ENCODE data around the gene ENOX1.
"Not testable (repeated sequence)": the region's sequence is repeated elsewhere in the genome, so short reads cannot be mapped to it uniquely, and the experiment has no call there.

Gene ENOX1

DNA sequence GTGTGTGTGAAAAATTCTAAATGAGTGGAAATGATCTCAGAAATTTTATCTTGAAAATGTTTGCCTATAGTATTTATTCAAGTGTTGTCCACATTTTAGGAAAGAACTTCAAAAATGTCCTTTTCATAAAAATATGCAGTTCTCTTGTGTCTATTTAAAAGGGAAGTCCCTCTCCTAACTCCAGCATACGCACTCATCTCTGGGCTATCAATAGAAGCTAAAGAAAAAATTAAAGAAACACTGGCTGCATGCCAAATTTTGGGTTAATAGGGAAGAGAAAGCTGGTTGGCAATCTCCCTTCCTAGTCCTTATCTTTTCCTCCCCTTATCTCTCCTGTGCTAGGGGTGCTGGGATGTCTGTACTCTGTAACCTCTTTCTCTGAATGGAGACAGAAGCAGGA lies 313.3 kb downstream of the ENOX1 start:
- no peak for DNase-seq

DNA sequence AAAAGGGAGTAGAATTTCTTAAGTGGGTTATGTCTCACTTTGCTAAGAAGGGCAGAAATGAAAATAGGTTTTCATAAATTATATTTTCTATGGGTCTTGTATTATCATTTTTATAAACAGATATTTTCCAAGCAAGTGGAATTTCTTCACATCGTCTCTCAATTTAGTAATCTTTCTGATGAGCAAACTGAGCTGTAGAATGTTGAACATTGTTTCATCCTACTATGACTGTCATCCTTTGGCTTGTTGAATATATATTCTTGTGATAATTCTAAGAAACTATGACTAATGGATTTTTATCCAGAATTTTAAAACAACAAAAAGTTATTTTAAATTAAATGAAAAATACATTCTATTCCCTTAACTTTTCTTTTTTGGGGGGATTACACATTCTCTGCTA lies 313.8 kb downstream of the ENOX1 start:
- DNase-seq, result no peak

DNA sequence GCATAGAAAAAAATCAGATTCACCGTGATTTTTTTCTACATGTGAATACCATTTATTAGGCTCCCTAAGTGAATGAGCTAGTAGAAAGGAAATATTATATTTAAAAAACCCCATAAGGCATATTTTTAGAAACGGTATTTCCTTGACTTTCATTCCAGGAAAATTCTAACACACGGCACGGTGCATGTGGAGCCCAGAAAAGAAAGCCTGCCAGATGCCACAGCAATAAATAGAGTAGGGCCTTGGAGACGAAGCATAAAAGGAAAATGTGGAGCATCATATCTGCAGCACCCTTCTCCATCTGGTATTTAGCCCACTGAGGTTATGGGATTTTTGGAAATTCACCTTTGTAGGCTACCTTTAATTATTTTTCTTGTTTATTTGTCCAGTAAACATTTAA lies 314.4 kb downstream of the ENOX1 start:
- no peak for DNase-seq

DNA sequence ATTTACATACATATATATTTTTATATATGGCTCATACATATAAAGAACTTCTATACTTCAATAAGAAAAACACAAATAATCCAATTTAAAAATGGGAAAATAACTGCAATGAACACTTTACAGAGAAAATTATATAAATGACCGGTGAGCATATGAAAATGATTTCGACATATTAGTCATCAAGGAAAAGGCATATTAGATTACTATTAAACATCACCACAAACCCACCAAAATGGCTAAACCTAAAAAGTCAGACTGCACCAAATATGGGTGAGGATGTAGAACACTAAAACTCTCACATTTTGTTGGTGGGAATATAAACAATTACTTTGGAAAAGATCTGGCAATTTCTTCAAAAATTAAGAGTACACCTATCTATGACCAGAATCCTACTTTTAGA lies 316.2 kb downstream of the ENOX1 start:
- no peak for DNase-seq

DNA sequence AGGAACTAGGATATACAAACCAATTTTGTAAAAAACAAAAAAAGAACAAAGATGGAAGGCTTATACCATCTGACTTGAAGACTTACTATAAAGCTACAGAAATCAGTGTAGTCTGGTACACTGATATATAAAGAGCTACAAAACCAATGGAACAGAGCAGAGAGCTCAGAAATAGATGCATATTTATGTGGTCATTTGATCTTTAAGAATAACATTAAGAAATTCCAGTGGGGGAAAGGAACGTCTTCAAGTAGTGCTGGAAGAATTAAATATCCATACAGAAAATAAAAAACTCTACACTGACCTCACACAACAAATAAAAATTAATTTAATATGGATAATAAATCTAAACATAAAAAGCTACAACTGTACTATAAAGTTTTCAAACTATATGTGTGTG lies 317.0 kb downstream of the ENOX1 start:
- no peak for DNase-seq

DNA sequence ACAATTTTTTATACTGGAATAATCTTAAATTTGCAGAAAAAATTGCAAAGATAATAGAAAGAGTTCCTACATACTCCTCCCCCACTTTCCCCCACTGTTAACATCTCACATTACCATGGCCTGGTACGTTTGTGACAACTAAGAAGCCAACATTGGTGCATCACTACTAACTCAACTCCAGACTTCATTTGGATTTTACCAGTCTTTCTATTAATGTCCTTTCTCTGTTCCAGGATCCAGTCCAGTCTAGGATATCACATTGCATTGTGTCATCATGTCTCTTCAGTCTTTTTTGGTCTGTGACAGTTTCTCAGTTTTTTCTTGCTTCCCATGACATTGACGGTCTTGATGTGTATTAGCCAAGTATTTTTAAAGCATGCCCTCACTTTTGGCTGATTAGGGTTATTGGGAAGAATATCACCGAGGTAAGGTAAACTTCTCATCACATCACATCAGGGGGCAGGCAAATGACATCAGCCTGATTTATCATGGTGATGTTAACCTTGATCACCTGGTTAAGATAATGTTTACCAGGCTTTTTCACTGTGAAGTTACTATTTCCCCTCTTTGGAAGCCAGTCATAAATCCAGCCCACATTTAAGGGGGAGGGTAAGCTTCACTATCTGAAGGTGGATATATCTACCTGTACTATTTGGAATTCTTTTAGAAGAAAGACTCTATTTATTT lies 322.1 kb downstream of the ENOX1 start:
- DNase-seq, result no peak

DNA sequence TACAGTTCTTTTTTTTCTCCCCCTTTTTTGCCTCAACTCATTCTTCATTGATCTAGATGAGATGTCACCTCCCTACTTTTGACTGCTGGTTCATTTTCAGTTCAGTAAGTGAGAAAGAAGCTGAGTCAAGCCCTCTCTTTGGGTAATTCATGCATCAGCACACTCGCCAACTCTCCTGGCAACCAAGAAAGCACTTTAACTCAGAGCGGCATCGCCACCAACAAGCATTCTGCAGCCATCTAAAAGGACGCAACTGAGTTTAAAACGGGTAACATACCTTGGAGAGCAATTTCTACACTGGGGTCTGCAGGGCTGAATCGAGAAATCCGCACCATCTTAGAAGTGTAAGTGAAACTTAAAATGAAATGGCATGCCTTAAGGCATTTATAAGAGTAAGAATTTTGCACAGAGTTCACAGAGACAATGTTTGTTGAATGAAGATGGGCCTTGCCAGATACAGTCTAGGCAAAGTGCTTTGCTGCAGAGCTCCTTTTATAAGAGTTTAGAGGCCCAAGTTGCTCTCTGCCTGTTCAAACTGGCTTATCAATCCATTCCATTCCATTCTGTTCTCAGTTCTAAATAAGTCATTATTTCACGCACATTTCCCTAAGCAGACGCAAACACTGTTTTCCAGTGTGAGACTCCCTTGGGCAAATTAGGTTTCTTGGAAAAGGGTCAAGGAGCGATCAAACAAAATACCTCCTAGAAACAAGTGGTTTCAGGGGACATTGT lies 338.0 kb downstream of the ENOX1 start:
- no peak for DNase-seq

DNA sequence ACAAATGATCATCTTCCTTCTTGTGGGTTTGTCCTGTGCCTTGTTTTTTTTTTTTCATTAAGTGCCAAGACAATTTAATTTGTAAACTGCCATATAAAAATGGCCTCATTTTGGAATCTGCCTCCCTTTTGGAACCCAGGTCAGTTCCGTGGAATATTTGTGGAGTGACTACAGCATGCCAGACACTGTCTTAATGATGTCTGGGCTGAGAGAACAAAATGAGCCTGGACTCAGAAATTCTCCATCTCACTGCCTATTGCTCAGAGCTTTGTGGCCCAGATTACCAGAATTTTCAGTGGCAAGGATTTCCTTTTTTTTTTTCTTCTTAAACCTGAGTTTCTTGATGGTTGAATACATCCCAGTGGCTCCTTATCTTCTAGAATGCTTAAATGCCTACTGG lies 340.6 kb downstream of the ENOX1 start:
- DNase-seq, result no peak

DNA sequence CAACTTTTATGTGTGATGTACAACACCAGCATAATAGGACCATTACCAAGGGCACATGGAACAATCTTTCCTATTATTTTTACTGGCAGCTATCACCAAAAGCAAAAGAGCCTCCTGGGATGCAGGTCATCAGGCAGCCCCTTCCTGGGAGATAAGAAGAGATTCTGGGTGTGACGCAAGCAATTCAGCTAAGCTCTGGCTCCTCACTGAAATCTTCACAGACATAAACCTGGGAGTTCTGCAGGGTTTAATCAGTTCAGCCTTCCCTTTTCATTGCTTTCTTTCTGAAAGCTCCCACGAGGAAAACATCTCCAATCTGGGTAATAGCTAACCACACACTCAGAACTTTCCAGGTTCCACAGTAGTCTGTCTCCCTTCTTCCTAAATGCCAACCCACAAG lies 341.1 kb downstream of the ENOX1 start:
- DNase-seq, result no peak

DNA sequence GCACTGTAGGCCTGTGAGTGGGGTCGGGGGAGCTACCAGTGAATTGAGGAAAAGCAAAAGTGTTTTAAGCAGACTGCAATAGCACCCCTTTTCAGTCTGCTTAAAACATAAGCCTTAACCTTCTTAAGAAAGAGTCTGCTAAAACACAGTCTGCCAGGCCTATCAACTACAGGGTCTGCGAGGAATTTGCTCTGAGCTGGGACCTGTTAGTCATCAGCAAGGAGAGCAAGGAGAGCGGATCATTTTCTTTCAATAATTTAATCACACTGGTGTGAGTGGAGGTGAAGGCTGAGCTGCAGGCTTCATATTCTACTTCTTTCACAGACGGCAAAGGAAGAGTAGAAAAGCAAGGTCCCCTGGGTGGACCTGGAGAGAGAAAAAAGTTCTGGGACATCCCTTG lies 342.7 kb downstream of the ENOX1 start:
- DNase-seq, result no peak

DNA sequence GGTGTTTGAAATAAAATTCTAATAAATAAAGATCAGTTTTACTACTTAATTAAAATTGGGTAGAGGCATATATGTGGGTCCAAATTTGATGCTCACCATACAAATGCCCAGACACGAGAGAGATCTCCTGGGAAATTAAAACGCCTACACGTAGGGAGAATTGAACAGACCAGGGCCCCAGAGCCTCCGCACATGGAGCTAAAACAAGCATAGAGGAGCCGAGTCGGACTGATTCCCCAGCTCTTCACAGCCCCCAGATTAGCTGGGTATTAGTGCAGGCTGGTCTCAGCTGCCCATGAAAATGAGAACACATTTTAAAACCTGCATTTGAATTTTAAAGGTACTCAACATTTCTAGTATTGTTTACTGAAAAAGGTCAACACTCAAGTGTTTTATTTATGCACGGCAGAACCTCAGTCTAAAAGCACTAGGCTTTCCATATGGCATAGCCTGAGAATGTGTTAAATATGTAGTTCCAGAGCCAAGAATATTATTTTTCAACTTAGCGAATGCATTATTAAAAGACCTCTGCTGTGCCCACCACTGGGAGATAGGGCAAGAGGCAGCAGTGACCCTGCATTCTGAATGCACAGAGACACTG lies 344.8 kb downstream of the ENOX1 start:
- no peak for DNase-seq

DNA sequence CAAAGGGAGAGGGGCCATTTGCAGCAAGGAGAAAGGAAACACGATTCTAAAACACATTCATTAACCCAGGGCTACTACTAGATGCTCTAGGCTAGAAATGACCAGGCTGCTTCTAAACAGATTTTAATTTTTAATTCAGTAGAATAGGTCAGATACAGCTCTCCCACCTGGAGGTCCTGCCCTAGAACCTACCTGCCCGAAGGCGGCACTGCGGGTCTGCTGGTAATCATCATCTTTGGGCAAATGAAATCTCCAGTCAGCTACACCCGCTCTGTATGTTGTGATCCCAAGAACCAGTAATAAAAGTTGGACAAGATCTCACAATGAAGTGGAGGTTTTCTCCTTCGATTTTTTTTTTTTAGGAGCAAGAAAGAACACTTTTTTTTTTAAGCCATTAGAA lies 345.3 kb downstream of the ENOX1 start:
- no peak for DNase-seq

DNA sequence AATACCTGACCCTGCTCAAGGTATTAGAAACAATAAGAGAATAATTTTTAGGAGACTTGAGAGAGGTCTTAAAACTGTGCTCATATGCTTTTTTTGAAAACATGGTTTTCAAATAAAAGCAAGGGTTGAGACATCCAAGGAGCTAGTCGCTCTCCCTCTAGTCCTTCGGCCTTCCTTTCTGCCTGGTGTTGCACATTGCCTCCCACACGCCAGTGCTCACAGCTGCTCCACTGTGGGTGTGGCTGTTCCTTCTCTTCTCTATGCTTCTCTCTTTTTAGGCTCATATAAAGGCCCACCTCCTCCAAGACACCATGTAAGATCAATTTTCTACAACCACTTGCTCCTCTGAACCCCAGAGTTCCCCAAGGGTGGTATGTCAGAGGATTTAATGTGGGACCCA lies 352.6 kb downstream of the ENOX1 start:
- no peak for DNase-seq

DNA sequence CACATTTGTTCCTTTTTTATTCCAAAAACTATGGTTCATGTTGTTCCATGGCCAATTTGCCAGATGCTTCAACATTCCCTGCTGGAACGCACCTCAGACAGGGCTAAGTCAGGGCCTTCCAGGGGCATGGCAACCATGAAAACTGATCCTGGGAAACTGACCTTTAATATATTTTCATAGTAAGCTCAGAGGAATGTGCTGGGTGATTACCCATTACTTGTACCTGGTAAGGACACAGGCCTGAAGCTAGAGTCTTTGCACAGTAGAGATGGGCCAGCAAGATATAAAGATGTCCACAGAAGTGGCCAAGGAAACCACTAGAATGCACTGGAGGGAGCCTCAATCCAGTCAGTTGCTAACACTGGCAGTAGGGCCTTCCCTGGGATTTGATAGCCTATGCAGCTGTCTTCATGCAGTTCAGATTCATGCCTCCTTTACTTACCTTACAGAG lies 353.1 kb downstream of the ENOX1 start:
- no peak for DNase-seq

DNA sequence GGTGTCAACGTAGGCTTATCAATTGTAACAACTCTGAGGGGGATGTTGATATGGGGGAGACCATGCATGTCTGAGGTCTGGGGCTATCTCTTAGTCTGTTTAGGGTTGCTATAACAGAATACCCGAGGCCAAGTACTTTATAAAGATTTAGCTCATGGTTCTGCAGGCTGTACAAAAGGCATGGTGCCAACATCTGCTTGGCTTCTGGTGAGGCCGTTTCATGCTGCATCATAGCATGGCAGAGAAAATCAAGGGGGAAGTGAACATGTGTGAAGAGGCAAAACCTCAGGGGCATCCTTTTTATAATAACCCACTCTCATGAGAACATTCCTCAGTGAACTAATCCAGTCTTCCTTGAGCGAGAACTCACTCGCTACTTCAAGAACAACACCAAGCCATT lies 353.8 kb downstream of the ENOX1 start:
- no peak for DNase-seq

DNA sequence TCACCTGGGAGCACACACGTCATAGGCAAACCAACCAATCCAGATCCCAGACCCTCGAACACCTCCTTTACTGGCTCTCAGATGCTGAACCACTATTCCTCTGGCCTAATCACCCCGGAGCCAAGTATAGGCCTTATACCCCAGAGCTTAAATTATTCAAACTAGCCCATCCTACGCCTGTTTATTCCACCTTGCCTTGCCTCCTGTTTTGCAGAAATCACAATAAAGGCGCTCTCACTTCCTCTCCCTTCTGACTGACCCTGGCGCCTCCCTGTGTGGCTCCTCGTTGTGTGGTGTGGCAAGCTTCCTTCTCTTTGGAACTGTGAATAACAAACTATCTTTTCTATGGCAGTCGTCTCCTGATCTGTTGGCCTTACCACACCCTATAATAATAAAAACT lies 354.9 kb downstream of the ENOX1 start:
- no peak for DNase-seq

DNA sequence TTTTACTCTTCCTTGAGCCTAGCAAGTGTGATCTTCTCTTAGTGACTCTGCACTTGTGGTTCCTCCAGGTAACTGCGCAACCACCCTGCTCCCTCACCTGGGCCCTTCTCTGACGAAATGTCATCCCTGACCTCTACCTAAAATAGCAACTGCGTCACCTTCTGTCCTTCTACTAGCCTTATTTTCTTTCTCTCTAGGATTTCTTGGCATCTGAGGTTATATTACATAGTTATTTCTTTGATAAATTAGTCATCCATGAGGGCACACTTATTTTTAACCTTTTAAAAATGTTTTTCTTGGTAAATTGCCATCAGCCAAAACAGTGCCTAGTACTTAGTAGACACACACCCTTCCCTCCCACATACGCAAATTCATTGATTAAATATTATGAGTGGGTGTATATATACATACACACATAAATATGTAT lies 355.5 kb downstream of the ENOX1 start:
- DNase-seq, result no peak

DNA sequence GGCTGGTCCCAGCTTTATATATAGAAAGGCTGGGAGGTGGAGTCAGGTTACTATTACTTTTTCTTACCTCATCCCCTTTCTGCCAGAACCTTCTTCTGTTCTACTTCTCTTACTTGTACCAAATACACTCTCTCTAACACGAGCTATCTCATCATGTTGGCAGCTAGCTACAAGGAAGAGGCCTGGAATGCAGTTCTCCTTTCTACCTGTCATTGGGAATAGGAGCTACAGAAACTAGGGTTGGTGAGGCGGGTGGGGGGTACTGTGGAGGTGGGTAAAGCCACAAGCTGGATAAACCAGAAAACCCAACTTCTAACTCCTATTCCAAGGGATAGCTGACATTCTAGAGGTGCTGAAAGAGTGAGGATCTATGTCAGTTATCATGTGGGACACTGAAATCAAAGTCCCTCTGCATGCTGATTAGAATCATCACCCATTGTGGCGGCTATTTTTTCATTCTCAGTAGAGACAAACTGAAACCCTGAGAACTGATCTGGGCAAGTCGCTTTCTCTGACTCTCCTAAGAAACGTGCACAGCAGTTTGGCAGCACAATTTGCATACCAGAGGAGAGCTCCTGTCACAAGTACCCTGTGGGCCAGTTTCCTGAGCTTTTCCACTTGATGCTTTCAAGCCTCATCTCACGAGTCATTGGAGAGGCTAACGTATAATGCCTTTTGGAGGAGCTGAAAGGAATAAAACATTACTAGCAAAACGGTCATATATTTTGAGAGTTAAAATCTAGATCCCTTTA lies 358.1 kb downstream of the ENOX1 start:
- DNase-seq, result no peak

DNA sequence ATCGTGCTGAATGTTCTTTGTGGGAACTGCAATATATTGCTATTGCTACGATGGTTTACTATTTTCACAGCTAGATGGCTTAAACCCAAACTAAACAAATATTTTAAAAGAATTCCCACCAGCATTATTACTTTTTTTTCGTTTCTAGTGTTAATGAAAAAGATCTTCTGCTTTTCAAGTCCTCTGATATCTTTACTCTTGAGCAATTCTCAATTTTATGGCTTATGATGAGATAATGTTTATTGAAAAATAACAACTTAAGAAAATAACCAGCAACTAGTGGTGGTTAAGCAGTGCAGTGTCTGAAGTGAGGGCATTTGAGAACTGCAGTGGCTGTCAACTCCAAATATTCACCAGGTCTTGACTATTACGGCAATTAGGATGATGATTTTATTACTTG lies 360.4 kb downstream of the ENOX1 start:
- DNase-seq, result no peak

DNA sequence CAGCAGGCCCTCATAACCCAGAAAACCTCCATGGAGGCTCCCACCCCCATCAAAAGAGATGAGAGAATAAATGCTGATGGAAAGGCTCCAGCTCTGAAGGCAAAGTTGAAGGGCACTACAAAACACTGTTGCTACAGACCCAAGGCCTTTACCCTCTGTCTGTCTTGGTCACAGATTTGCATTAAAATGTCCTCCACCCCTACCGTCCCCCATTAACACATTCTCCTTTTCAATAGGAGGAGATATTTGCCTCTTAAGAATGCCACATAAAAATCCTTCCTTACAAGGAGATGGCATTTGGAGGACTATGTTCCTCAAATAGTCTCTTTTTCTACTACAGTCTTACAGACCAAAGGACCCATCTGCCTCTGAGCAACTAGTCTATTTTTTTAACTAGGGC lies 361.5 kb downstream of the ENOX1 start:
- DNase-seq, result no peak

DNA sequence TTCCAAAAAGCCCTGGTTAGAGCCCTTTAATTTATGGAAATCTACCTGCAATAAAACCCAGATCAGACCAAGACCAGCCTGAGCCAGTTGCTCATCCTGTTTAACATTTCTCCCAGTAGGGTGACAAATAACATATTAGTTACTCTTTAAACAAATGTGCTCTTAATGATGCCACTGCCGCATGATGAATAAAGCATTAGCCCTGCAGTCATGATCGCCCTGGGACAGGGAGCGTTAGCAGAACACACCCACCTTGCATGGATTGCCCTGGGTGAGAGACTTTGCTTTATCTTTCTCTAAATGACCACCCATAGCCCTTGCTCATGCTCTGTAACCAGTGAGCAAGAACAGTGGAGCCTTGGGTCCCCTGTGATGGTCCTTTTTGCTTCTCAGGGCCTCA lies 362.4 kb downstream of the ENOX1 start:
- no peak for DNase-seq

DNA sequence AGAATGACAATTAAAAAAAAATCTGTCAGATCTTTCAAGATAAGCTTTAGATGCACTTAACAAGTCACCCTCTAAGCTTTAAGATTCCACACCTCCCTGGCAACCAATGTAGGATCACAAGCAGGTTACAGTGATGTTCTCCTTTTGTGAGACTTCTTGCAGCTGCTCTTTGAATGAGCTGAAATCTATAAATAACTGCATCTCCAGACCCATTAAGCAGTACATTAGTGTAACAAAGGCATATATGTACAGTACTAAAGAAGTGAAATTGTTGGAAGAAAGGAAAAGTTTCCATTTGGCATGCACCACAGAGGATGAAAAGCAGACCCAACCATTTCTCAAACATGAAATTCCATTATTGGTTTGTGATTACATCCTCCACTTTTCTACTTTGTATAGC lies 364.7 kb downstream of the ENOX1 start:
- DNase-seq, result no peak

DNA sequence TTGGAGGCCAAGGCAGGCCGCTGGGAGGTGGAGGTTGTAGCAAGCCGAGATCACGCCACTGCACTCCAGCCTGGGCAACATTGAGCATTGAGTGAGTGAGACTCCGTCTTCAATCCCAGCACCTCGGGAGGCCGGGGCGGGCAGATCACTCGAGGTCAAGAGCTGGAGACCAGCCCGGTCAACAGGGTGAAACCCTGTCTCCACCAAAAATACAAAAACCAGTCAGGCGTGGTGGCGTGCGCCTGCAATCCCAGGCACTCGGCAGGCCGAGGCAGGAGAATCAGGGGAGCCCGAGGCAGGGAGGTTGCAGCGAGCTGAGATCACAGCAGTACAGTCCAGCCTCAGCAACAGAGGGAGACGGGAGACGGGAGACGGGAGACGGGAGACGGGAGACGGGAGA lies 369.9 kb downstream of the ENOX1 start:
- not testable (repeated sequence) for DNase-seq

DNA sequence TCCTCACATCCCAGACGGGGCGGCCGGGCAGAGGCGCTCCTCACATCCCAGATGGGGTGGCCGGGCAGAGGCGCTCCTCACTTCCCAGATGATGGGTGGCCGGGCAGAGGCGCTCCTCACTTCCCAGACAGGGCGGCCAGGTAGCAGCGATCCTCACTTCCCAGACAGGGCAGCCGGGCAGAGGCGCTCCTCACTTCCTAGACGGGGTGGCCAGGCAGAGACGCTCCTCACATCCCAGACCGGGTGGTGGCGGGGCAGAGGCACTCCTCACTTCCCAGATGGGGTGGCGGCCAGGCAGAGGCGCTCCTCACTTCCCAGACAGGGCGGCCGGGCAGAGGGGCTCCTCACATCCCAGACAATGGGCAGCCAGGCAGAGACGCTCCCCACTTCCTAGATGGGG lies 370.4 kb downstream of the ENOX1 start:
- not testable (repeated sequence) for DNase-seq
